NCI-H1694 treated with DMSO at 0.1 percent for 48 hours (cell line): ENCODE data around the gene KIR2DL1.
"Not testable (repeated sequence)": the region's sequence is repeated elsewhere in the genome, so short reads cannot be mapped to it uniquely, and the experiment has no call there.

Source experiments
- DNase-seq: peaks from one replicate; lab custom pipeline; 2025; lab: John Stamatoyannopoulos, UW

KIR2DL1 gene

DNA sequence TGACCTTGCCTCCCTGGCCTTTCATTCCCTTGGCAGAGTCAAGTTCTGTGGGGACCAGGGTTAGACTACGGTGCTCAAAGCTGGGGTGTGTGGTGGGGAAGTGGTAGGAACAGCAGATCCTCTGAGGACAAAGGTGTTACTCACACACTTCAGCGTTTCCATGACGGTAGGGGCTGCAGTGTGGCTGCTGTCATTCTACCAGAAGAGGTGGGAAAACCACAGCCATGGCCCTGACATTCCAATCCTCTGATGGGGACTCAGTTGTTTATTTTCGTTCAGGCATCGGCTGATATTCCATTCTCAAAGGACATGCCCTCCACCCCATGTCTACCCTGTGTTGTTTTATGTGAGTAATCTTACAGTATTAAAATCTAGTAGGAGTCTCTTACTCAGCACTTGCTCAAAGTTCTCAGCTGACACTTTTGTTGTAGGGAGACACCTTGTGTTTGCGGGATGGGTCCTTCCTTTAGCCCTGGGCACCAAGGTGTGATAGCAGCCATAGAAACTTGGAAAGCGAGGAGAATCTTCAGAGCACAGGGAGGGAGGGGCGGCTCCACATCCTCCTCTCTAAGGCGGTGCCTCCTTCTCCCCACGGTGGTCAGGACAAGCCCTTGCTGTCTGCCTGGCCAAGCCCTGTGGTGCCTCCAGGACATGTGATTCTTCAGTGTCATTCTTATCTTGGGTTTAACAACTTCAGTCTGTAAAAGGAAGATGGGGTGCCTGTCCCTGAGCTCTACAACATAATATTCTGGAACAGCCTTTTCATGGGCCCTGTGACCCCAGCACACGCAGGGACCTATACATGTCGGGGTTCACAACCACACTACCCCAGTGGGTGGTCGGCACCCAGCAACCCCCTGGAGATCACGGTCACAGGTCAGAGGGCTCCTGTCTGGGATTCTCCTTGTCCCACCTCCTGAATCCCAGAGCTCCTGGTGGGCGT is 1.7 kb downstream of the KIR2DL1 start:
- DNase-seq, result not testable (repeated sequence)

DNA sequence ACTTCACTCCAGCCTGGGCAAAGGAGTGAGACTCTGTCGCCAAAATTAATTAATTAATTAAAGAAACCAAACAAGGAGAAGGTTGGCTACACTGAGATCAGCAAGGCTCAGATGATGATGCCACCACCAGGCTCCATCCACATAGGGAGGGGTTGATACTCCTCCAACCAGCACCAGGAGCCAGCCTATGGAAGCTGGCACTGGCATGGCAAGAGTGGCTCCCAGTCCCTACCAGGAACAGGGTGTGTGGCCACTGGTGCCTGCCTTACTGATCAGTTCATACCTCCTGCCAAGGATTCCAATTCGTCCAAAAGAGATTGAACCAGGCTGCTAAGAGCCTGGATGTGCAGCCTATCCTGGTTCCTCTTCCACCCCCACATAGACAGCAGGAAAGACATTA is 3.1 kb downstream of the KIR2DL1 start:
- not testable (repeated sequence) for DNase-seq

DNA sequence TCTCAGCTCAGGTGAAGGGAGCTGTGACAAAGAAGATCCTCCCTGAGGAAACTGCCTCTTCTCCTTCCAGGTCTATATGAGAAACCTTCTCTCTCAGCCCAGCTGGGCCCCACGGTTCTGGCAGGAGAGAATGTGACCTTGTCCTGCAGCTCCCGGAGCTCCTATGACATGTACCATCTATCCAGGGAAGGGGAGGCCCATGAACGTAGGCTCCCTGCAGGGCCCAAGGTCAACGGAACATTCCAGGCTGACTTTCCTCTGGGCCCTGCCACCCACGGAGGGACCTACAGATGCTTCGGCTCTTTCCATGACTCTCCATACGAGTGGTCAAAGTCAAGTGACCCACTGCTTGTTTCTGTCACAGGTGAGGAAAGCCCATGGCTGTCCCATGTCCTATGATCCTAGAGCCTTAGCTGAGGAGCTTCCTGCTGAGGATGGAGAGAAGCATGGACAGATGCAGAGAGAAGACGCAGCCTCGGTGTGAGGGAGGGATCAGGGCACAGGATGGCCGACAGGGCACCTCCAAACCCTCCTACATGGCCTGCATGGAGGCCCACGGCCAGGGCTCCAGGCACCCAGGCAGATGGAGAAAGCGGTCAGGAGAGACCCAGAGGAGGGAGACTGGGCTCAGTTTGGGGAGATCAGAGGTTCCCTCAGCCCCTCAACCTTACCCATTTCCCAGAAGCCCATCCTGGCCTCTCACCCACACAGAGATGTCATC is 5.7 kb downstream of the KIR2DL1 start:
- not testable (repeated sequence) for DNase-seq

DNA sequence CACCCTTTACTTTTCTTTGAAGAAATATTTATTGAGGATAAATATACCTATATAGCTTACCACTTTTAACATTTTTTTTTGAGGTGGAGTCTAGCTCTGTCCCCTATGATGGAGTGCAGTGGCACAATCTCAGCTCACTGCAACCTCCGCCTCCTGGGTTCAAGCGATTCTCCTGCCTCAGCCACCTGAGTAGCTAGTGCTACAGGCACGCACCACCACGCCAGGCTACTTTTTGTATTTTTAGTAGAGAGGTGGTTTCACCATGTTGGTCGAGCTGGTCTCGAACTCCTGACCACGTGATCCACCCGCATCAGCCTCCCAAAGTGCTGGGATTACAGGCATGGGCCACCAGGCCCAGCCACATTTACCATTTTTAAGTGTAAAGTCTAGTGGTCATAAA is 6.2 kb downstream of the KIR2DL1 start:
- not testable (repeated sequence) for DNase-seq

DNA sequence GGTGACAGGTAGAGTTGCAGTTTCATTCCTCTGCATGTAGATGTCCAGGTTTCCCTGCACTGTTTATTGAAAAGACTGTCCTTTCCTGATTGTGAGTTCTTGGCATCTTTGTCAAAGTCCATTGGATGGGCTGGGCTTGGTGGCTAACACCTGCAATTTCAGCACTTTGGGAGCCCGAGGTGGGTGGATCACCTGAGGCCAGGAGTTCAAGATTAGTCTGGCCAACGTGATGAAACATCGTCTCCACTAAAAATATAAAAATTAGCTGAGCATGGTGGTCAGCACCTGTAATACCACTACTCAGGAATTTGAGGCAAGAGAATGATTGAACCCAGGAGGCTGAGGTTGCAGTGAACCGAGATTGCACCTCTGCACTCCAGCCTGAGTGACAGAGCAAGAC is 8.3 kb downstream of the KIR2DL1 start:
- not testable (repeated sequence) for DNase-seq

DNA sequence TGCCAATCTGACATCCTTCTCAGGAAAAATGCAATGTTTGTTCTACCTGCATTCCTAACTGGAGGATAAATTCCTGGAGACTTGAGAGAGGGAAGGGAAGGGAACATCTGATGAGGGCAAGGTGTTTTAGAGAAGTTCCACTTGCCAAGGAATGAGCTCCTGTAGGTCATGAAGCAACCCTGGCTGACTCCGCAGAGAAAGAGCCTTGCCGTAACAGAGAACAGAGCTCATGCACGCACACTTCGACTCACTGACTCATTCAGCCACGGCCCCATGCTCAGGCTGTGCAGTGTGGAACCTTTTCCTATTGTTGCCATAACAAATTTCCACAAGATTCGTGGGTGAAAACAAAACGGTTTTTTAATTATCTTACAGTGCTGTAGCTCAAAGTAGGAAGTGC is 9.3 kb downstream of the KIR2DL1 start:
- not testable (repeated sequence) for DNase-seq

DNA sequence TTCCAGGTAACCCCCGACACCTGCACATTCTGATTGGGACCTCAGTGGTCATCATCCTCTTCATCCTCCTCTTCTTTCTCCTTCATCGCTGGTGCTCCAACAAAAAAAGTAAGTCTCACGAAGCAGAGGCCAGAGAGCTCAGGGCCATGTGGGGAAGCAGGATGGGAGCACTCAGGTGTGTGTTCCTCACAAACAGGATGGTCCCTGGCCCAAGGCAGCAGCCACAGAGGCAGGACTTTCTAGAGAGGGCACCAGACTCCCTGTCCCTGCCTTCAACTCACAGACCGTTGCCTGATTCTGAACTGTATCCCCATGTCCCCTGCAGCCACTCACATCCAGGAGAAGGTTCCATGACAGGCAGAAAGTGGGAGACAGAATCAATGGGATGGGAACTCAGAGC is 13.3 kb downstream of the KIR2DL1 start:
- not testable (repeated sequence) for DNase-seq

DNA sequence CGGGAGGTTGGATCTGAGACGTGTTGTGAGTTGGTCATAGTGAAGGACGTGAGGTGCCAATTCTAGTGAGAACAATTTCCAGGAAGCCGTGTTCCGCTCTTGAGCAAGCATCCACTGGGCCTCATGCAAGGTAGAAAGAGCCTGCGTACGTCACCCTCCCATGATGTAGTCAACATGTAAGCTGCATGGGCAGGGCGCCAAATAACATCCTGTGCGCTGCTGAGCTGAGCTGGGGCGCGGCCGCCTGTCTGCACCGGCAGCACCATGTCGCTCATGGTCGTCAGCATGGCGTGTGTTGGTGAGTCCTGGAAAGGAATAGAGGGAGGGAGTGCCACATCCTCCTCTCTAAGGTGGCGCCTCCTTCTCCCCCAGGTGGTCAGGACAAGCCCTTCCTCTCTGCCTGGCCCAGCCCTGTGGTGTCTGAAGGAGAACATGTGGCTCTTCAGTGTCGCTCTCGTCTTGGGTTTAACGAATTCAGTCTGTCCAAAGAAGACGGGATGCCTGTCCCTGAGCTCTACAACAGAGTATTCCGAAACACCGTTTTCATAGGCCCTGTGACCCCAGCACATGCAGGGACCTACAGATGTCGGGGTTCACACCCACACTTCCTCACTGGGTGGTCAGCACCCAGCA is 16.6 kb downstream of the KIR2DL1 start:
- DNase-seq, result not testable (repeated sequence)

DNA sequence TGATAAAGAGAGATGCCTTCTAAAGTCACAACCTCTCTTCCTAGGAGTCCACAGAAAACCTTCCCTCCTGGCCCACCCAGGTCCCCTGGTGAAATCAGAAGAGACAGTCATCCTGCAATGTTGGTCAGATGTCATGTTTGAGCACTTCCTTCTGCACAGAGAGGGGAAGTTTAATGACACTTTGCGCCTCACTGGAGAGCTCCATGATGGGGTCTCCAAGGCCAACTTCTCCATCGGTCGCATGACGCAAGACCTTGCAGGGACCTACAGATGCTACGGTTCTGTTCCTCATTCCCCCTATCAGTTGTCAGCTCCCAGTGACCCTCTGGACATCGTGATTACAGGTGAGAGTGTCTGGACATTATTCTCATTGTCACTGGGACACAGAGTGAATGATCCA is 18.6 kb downstream of the KIR2DL1 start:
- DNase-seq, result not testable (repeated sequence)

DNA sequence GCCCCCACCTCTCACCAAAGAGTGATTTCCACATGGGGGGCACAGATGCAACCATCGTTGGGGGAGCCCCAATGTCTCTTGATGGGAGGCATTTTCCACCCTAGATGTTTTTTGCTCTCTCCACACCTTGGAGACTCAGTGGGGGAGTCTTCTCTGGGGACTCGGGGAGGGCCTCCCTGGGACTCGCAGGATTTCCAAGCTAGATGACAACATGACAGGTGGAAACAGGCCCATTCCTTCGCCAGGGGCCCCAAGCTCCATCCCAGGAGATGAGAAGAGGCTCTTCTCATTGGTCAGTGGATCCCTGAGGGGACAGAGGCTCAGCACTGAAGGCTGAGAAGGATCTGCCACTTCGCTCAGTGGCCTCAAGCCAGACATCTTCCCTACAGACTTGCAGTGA is 21.1 kb downstream of the KIR2DL1 start:
- DNase-seq, result no peak

DNA sequence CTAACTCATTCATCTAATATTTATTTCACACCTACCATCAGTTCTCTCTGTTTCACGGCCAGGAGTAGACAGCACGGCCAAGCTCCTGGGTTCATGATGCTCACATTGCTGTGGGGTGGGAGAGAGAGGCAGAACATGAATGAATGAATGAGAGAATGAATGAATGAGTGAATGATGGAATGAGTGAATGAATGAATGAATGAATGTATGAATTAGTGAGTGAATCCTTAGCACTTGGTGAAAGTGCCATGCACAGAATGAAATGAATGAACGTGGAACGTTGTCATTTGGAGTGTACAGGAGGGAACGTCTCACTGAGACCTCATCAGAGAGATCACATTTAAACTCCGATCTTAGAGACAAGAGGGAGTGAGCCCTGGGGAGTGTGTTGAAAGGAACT is 21.9 kb downstream of the KIR2DL1 start:
- no peak for DNase-seq

DNA sequence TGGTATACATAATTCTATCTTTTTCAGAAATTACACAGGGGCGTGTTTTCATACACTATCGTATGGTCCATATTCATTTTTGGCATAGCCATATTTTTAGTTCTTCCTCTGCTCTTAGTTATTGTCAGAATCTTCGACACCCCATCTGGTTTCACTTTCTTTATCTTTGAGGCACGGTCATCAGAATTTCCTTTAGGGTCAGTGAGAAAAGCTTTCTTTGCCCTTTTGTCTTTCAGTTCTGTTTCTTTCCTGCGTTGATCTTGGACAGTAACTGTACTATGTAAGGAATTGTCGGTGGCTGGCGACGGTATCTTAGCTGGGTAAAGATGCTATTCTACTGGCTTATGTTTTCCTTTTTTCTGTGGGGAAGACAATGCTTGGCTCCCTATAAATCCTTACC is 23.2 kb downstream of the KIR2DL1 start:
- no peak for DNase-seq

DNA sequence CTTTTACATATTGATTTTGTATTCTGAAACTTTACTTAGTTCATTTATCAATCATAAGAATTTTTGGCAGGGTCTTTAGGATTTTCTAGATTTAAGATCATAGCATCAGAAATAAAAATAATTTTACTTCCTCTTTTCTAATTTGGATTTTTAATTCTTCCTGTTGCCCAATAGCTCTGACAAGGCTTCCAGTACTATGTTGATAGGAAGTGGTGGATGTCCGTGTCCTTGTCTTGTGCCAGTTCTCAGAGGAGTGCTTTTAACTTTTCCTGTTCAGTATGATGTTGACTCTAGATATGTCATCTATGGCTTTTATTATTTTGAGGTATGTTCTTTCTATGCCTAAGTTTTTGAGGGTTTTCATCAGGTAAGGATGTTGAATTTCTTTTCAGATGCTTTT is 26.2 kb downstream of the KIR2DL1 start:
- no peak for DNase-seq

DNA sequence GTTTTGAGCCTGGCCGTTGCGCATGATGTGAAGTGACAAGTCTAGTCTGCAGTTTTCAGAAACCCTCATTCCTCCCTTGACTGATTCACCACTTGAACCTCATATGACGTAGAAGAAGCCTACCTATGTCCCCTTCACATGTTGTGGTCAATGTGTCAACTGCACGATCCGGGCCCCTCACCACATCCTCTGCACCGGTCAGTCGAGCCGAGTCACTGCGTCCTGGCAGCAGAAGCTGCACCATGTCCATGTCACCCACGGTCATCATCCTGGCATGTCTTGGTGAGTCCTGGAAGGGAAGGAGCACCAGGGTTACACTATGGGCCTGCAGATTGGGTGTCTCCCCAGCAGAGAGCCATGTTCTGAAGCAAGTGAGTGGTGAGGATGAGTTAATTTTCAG is 33.8 kb downstream of the KIR2DL1 start, which contains the start of gene KIR2DL4:
Gene KIR2DL4 (plus strand): TSS at position 201 of the 400 bp plus-strand sequence. CDS start 42 bp downstream, at position 243.
- no peak for DNase-seq

DNA sequence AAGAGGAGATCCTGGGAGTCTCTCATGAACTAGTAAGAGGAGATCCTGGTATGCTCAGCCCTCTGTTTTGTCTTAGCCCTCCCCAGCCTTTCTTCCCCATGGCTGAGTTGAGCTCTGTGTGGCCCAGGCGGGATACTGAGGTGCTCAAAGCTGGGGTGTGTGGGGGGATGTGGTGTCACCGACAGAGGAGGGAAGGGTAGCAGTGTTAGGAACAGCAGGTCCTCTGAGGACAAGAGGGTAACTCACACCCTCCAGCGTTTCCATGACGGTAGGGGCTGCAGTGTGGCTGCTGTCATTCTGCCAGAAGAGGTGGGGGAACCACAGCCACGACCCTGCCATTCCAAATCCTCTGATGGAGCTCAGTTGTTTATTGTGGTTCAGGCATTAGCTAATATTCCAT is 34.5 kb downstream of the KIR2DL1 start:
- DNase-seq, result no peak

DNA sequence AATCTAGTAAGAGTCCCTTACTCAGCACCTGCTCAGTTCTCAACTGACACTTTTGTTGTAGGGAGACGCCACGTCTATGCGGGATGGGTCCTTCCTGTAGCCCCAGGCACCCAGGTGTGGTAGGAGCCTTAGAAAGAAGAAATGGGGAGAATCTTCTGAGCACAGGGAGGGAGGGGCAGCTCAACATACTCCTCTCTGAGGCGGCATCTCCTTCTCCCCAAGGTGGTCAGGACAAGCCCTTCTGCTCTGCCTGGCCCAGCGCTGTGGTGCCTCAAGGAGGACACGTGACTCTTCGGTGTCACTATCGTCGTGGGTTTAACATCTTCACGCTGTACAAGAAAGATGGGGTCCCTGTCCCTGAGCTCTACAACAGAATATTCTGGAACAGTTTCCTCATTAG is 35.0 kb downstream of the KIR2DL1 start:
- DNase-seq, result no peak

DNA sequence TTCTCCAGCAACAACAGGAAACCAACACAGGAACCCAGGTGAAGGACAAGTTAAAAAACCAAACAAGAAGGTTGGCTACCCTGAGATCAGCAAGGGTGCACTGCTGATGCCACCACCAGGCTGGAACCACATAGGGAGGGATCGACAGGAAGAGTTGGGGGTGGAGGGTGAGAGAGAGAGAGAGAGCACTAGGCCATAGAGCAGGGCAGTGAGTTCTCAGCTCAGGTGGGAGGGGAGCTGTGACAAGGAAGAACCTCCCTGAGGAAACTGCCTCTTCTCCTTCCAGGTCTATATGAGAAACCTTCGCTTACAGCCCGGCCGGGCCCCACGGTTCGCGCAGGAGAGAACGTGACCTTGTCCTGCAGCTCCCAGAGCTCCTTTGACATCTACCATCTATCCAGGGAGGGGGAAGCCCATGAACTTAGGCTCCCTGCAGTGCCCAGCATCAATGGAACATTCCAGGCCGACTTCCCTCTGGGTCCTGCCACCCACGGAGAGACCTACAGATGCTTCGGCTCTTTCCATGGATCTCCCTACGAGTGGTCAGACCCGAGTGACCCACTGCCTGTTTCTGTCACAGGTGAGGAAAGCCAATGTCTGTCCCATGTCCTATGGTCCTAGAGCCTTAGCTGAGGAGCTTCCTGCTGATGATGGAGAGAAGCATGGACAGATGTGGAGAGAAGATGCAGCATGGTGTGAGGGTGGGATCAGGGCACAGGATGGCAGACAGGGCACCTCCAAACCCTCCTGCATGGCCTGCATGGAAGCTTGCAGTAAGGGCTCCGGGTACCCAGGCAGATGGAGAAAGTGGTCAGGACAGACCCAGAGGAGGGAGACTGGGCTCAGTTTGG is 36.3 kb downstream of the KIR2DL1 start:
- DNase-seq, result no peak

DNA sequence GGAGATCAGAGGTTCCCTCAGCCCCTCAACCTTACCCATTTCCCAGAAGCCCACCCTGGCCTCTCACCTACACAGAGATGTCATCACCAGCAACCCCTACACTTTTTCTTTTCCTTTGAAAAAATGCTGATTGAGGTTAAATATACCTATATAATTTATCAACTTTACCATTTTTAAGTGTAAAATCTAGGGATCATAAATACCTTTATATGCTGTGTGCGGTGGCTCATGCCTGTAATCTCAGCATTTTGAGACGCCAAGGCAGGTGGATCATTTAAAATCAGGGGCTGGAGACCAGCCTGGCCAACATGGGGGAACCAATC is 36.9 kb downstream of the KIR2DL1 start:
- no peak for DNase-seq

DNA sequence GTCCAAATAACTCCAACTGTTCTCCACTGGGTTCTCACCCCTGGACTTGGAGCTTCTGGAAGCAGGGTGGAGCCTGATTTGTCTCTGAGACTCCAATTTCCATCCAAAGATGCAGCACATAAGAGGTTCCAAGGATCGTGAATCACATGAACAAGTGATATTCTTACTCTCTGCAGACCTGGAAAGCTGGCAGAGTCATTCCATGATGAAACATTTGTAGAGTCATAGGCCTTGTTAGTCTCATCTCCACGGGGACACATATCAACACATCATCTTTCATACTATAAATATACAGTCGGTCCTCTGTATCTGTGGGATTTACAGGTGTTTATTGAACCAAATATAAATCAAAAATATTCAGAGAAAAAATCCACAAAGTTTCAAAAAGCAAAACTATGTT is 45.0 kb downstream of the KIR2DL1 start:
- not testable (repeated sequence) for DNase-seq

DNA sequence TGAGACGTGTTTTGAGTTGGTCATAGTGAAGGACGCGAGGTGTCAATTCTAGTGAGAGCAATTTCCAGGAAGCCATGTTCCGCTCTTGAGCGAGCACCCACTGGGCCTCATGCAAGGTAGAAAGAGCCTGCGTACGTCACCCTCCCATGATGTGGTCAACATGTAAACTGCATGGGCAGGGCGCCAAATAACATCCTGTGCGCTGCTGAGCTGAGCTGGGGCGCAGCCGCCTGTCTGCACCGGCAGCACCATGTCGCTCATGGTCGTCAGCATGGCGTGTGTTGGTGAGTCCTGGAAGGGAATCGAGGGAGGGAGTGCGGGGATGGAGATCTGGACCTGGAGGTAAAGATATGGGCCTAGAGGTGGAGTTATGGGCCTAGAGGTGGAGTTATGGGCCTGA is 46.7 kb downstream of the KIR2DL1 start, which contains the start of gene KIR3DL1:
Gene KIR3DL1 (plus strand): TSS at position 218 of the 400 bp plus-strand sequence.
- DNase-seq, result not testable (repeated sequence)

DNA sequence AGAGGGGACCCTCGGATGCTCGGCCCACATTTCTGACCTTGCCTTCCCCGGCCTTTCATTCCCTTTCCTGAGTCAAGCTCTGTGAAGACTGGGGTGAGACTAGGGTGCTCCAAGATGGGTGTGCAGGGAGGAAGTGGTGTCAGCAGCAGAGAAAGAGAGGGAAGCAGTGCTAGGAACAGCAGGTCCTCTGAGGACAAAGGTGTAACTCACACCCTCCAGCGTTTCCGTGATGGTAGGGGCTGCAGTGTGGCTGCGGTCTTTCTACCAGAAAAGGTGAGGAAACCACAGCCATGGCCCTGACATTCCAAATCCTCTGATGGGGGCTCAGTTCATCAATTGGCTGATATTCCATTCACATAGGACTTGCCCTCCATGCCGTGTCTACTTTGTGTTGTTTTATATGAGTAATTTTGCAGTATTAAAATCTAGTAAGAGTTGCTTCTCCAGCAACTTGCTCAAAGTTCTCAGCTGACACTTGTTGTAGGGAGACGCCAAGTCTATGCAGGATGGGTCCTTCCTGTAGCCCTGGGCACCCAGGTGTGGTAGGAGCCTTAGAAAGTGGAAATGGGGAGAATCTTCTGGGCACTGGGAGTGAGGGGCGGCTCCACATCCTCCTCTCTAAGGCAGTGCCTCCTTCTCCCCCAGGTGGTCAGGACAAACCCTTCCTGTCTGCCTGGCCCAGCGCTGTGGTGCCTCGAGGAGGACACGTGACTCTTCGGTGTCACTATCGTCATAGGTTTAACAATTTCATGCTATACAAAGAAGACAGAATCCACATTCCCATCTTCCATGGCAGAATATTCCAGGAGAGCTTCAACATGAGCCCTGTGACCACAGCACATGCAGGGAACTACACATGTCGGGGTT is 48.3 kb downstream of the KIR2DL1 start:
- no peak for DNase-seq
